ENCODE measurements around the gene METTL1.
A peak's percentile ranks its signal among the peaks of the same experiment; 100 is the strongest.

Gene METTL1

DNA sequence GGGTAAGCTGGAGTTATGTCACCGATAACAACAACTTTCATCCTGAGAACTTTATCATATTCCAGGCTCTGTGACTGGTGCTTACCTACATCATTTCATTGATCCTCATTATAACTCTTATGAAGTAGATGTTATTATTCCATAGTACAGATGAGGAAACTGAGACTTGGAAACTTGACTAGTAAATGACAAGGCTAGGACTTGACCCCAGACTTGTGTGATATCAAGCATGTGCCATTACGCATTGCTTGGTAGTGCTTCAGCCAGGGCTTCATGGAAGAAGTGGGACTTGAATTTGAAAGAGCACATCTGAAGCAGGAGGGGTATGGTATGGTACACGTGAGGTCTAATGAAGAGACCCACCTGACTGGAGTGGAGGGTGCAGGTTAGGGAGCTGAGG is 34.8 kb upstream of the METTL1 start:
- peaks cover 0 to 6% (median 4%) of the 10 kb centered on the region in 4 donors for H3K4me1 ChIP-seq
- no peak for TF ChIP-seq CTCF (IDR thresholded peaks at IDR 0.05)
- intact Hi-C loops (cut with DNase I; ENCODE audit: low total_unique reads): no loop called here
- no peak overlapping the region for H3K4me3 ChIP-seq
- no peaks in the 10 kb centered on the region for H3K9me3 ChIP-seq
- H3K36me3 ChIP-seq: peaks cover 22 to 79% (median 57%) of the 10 kb centered on the region in 3 donors
- no peak for DNase-seq
- H3K27ac ChIP-seq: no peak overlapping the region
- no peaks in the 10 kb centered on the region for H3K27me3 ChIP-seq

GRCh38 chr12:57803319-57803893 is 31.5 kb upstream of the METTL1 start:
- Histone ChIP-seq H3K27me3 (no peaks in the 10 kb centered on the region), H3K4me3 (no peak overlapping the region), H3K27ac (peak overlapping the region; percentile 23 to 64), H3K36me3 (peaks cover 19 to 78% (median 63%) of the 10 kb centered on the region in 3 donors), H3K4me1 (peaks cover 0 to 6% (median 4%) of the 10 kb centered on the region in 4 donors), H3K9me3 (no peaks in the 10 kb centered on the region)
- peak; percentile 77 to 82 for TF ChIP-seq CTCF (IDR thresholded peaks at IDR 0.05)
- intact Hi-C loops (cut with DNase I; ENCODE audit: low total_unique reads): loop anchor here (5.0 kb wide), 1 partner anchor 104 kb away; no protein-coding TSS in a partner anchor
- no peak for DNase-seq

DNA sequence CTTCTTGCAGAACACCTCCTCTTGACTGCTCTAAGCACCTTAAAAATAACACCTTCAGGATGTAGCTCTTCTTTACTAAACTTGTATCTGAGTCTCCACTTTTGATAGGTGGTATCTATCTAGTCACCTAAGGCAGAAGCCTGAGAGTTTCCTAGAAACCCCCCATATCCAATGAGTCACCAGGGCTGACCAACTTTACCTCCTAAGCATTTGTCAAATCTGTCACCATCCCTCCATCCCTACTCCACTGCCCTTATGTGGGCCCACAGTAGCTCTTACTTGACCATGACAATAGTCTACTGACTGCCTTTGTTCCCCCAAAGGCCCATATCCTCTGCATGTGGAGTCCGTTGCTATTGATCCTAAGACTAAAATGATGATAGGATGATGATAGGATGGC is 30.7 kb upstream of the METTL1 start:
- Histone ChIP-seq H3K4me3 (no peak overlapping the region), H3K27ac (no peak overlapping the region), H3K4me1 (peaks cover 0 to 6% (median 4%) of the 10 kb centered on the region in 4 donors), H3K36me3 (peaks cover 19 to 75% (median 58%) of the 10 kb centered on the region in 3 donors), H3K9me3 (no peaks in the 10 kb centered on the region), H3K27me3 (no peaks in the 10 kb centered on the region)
- DNase-seq: no peak
- intact Hi-C loops (cut with DNase I; ENCODE audit: low total_unique reads): loop anchor here (5.0 kb wide), 1 partner anchor 105 kb away; no protein-coding TSS in a partner anchor
- no peak for TF ChIP-seq CTCF (IDR thresholded peaks at IDR 0.05)

GRCh38 chr12:57800965-57801364 is 29.1 kb upstream of the METTL1 start:
- Histone ChIP-seq H3K27ac (no peak overlapping the region), H3K4me1 (peaks cover 0 to 6% (median 4%) of the 10 kb centered on the region in 4 donors), H3K27me3 (no peaks in the 10 kb centered on the region), H3K36me3 (peaks cover 29 to 76% (median 59%) of the 10 kb centered on the region in 3 donors), H3K4me3 (no peak overlapping the region), H3K9me3 (no peaks in the 10 kb centered on the region)
- intact Hi-C loops (cut with DNase I; ENCODE audit: low total_unique reads): loop anchor here (5.0 kb wide), 1 partner anchor 106 kb away; no protein-coding TSS in a partner anchor
- no peak for DNase-seq
- no peak for TF ChIP-seq CTCF (IDR thresholded peaks at IDR 0.05)

GRCh38 chr12:57797933-57798332 is 26.0 kb upstream of the METTL1 start:
- TF ChIP-seq CTCF (IDR thresholded peaks at IDR 0.05): no peak
- H3K4me3 ChIP-seq: no peak overlapping the region
- no peaks in the 10 kb centered on the region for H3K9me3 ChIP-seq
- intact Hi-C loops (cut with DNase I; ENCODE audit: low total_unique reads): no loop called here
- H3K36me3 ChIP-seq: peaks cover 49 to 95% (median 72%) of the 10 kb centered on the region in 3 donors
- H3K4me1 ChIP-seq: no peaks in the 10 kb centered on the region
- DNase-seq: no peak
- H3K27me3 ChIP-seq: no peaks in the 10 kb centered on the region
- no peak overlapping the region for H3K27ac ChIP-seq
